GM12878 (cell line): Measurements from ENCODE around the gene VIPR2.

ENCODE experiments used
- EP300 ChIP-seq, 2 experiments: fragments of 150-350 bp in 1 of 2; IDR thresholded peaks; 2 replicates each; pipeline ENCODE4 v1.6.1; 2011 to 2012; ENCODE audit warnings: low read depth in 2 of 2, low read length in 2 of 2, borderline replicate concordance in 1 of 2, improper control_type of control experiment in 1 of 2, inconsistent platforms in 1 of 2; ENCODE audit not compliant: control insufficient read depth in 1 of 2
- ETV6 ChIP-seq, 2 experiments: fragments of 450-650 bp in 1 of 2; IDR thresholded peaks in 1 of 2; conservative IDR thresholded peaks in 1 of 2; 2 replicates each; pipeline ENCODE4 v1.6.1; 2014; ENCODE audit warnings: antibody characterized with exemption in 1 of 2, borderline replicate concordance in 1 of 2, low read depth in 1 of 2, mild to moderate bottlenecking in 1 of 2, moderate library complexity in 1 of 2
- EZH2 ChIP-seq: IDR thresholded peaks from 2 replicates; pipeline ENCODE4 v1.6.1; 2012; ENCODE audit warnings: low read depth, mild to moderate bottlenecking, control low read depth, inconsistent platforms, low read length, borderline replicate concordance; ENCODE audit not compliant: control insufficient read depth
- MEF2A ChIP-seq: IDR thresholded peaks from 2 replicates; pipeline ENCODE4 v1.6.1; 2011; ENCODE audit warnings: low read depth, mild to moderate bottlenecking, low read length, moderate library complexity; ENCODE audit not compliant: insufficient read depth
- NFIC ChIP-seq: IDR thresholded peaks from 2 replicates; pipeline ENCODE4 v1.6.1; 2012; ENCODE audit warnings: low read depth, mild to moderate bottlenecking, inconsistent platforms, low read length, moderate library complexity
- RAD21 ChIP-seq: IDR thresholded peaks from 2 replicates; pipeline ENCODE4 v1.6.1; 2011; ENCODE audit warnings: mild to moderate bottlenecking, low read depth, low read length, moderate library complexity; ENCODE audit not compliant: insufficient read depth
- RELA ChIP-seq: fragments of 450-650 bp; IDR thresholded peaks from 2 replicates; pipeline ENCODE4 v1.8.0; 2014; ENCODE audit warnings: borderline replicate concordance; ENCODE audit not compliant: partially characterized antibody
- REST ChIP-seq: IDR thresholded peaks from 2 replicates; pipeline ENCODE4 v1.6.1; 2012; ENCODE audit warnings: mild to moderate bottlenecking, low read depth, low read length
- SPI1 ChIP-seq: IDR thresholded peaks from 2 replicates; pipeline ENCODE4 v1.6.1; 2011; ENCODE audit warnings: low read depth, mild to moderate bottlenecking, low read length, moderate library complexity, borderline replicate concordance; ENCODE audit not compliant: insufficient read depth
- SRF ChIP-seq, 2 experiments: IDR thresholded peaks; 2 replicates each; pipeline ENCODE4 v1.6.1; 2011; ENCODE audit warnings: low read depth in 2 of 2, low read length in 2 of 2, mild to moderate bottlenecking in 1 of 2, moderate library complexity in 1 of 2
- SUZ12 ChIP-seq: fragments of 200-600 bp; sonication (generic); IDR thresholded peaks from one replicate; pipeline ENCODE4 v1.6.1; 2018; ENCODE audit warnings: antibody characterized with exemption, mild to moderate bottlenecking; ENCODE audit not compliant: unreplicated experiment
- TF ChIP-seq, protein P1 (sequence below), 3 experiments: IDR thresholded peaks in 2 of 3; conservative IDR thresholded peaks in 1 of 3; 2 replicates each; pipeline ENCODE4 v1.5.1; 2011; ENCODE audit warnings: low read depth in 3 of 3, low read length in 3 of 3, mild to moderate bottlenecking in 3 of 3, control low read depth in 2 of 3, moderate library complexity in 2 of 3, inconsistent platforms in 1 of 3, mixed read lengths in 1 of 3; ENCODE audit not compliant: control insufficient read depth in 2 of 3, insufficient read depth in 1 of 3; ENCODE audit errors: extremely low read depth in 1 of 3

GRCh38 chr7:159000859-159001435 is 143.7 kb downstream of the VIPR2 start:
- TF ChIP-seq, protein P1, sequence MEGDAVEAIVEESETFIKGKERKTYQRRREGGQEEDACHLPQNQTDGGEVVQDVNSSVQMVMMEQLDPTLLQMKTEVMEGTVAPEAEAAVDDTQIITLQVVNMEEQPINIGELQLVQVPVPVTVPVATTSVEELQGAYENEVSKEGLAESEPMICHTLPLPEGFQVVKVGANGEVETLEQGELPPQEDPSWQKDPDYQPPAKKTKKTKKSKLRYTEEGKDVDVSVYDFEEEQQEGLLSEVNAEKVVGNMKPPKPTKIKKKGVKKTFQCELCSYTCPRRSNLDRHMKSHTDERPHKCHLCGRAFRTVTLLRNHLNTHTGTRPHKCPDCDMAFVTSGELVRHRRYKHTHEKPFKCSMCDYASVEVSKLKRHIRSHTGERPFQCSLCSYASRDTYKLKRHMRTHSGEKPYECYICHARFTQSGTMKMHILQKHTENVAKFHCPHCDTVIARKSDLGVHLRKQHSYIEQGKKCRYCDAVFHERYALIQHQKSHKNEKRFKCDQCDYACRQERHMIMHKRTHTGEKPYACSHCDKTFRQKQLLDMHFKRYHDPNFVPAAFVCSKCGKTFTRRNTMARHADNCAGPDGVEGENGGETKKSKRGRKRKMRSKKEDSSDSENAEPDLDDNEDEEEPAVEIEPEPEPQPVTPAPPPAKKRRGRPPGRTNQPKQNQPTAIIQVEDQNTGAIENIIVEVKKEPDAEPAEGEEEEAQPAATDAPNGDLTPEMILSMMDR (IDR thresholded peaks at IDR 0.05 in 2 of 3, conservative IDR thresholded peaks at IDR 0.05 in 1 of 3; ENCODE audit: control insufficient read depth in 2 of 3, extremely low read depth in 1 of 3, insufficient read depth in 1 of 3, low read depth in 3 of 3, low read length in 3 of 3): no peak
- TF ChIP-seq EZH2 (no peak), MEF2A (no peak), REST (no peak), EP300 (IDR thresholded peaks at IDR 0.05; ENCODE audit: borderline replicate concordance in 1 of 2, control insufficient read depth in 1 of 2, low read depth in 2 of 2, low read length in 2 of 2) (no peak), NFIC (no peak), SPI1 (no peak), SUZ12 (no peak), RELA (no peak), ETV6 (conservative IDR thresholded peaks at IDR 0.05 in 1 of 2, IDR thresholded peaks at IDR 0.05 in 1 of 2; ENCODE audit: borderline replicate concordance in 1 of 2, low read depth in 1 of 2) (no peak), SRF (IDR thresholded peaks at IDR 0.05; ENCODE audit: low read depth in 2 of 2, low read length in 2 of 2) (no peak), RAD21 (no peak)
